HL-60 (cell line): Measurements from ENCODE around the gene SNTB2.

Source experiments
- CTCF ChIP-seq: IDR thresholded peaks from one replicate; pipeline ENCODE4 v1.5.1; 2011; ENCODE audit warnings: low read length, control low read depth, inconsistent platforms; ENCODE audit not compliant: insufficient read depth
- GABPA ChIP-seq: IDR thresholded peaks from 2 replicates; pipeline ENCODE4 v1.6.1; 2012; ENCODE audit warnings: low read depth
- POLR2AphosphoS5 ChIP-seq: IDR thresholded peaks from 2 replicates; pipeline ENCODE4 v1.6.1; 2012; ENCODE audit warnings: low read depth
- REST ChIP-seq: IDR thresholded peaks from 2 replicates; pipeline ENCODE4 v1.6.1; 2012; ENCODE audit warnings: low read depth; ENCODE audit not compliant: insufficient replicate concordance

GRCh38 chr16:69201787-69202186 lies 14.8 kb downstream of the SNTB2 start:
- TF ChIP-seq CTCF = no peak
- no peak for TF ChIP-seq GABPA
- no peak for TF ChIP-seq POLR2AphosphoS5
- TF ChIP-seq REST = no peak
